Mesodermal cell (in vitro differentiated cells): ENCODE measurements around the gene RNF150.
"Not testable (repeated sequence)": the region's sequence is repeated elsewhere in the genome, so short reads cannot be mapped to it uniquely, and the experiment has no call there.

Experiments used
- H3K27ac ChIP-seq: 2 replicates; pipeline ENCODE4 v1.7.0; 2013; ENCODE audit warnings: mild to moderate bottlenecking, low read depth, low read length, moderate library complexity; ENCODE audit not compliant: severe bottlenecking
- H3K36me3 ChIP-seq: 2 replicates; pipeline ENCODE4 v1.7.1; 2013; ENCODE audit warnings: mild to moderate bottlenecking, low read length, moderate library complexity; ENCODE audit not compliant: control insufficient read depth, insufficient read depth
- H3K4me1 ChIP-seq: one replicate; pipeline ENCODE4 v1.7.1; 2013; ENCODE audit warnings: mild to moderate bottlenecking, low read length; ENCODE audit not compliant: insufficient read depth, control insufficient read depth, poor library complexity, severe bottlenecking
- H3K4me3 ChIP-seq: 2 replicates; pipeline ENCODE4 v1.7.0; 2013; ENCODE audit warnings: low read length, control low read depth, mild to moderate bottlenecking; ENCODE audit not compliant: insufficient read depth, poor library complexity, severe bottlenecking; ENCODE audit errors: extremely low read depth
- H3K9me3 ChIP-seq: 2 replicates; pipeline ENCODE4 v1.7.1; 2013; ENCODE audit warnings: mild to moderate bottlenecking, low read length, moderate library complexity; ENCODE audit not compliant: control insufficient read depth
- WGBS, 2 experiments: methylation state at CpG; one replicate each; pipeline ENCODE4 v1.1.5; 2013; ENCODE audit warnings: missing lambda C conversion rate in 2 of 2; ENCODE audit not compliant: insufficient coverage in 2 of 2; 5-methylcytosine and 5-hydroxymethylcytosine counted together

Gene RNF150

DNA sequence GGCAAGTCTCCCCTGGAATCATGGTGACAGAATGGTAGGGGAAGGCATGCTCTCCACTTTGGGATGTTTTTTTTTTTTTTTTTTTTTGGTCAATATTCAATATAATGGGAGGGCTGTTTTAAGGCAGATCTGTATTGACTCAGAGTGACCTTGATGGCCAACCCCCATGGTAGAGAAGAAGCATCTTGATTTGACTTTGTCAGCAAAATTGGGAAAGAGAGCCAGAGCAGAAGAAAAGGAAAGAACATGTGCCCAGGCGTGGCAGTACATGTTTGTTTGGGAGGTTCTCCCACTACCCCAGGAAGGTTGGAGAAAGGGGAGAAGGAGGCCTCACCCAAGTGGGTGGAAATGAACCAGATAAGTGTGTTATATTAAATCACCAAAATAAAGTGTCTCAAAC lies 314.8 kb downstream of the RNF150 start:
- Histone ChIP-seq H3K4me3 (no peak overlapping the region), H3K36me3 (no peaks in the 10 kb centered on the region), H3K4me1 (no peaks in the 10 kb centered on the region), H3K27ac (no peak overlapping the region), H3K9me3 (no peaks in the 10 kb centered on the region)
- WGBS, 2 experiments, result 83% methylated on average over 1 of the region's 1 CpG; no CpG with 5 or more reads in 1 of the 2 experiments

DNA sequence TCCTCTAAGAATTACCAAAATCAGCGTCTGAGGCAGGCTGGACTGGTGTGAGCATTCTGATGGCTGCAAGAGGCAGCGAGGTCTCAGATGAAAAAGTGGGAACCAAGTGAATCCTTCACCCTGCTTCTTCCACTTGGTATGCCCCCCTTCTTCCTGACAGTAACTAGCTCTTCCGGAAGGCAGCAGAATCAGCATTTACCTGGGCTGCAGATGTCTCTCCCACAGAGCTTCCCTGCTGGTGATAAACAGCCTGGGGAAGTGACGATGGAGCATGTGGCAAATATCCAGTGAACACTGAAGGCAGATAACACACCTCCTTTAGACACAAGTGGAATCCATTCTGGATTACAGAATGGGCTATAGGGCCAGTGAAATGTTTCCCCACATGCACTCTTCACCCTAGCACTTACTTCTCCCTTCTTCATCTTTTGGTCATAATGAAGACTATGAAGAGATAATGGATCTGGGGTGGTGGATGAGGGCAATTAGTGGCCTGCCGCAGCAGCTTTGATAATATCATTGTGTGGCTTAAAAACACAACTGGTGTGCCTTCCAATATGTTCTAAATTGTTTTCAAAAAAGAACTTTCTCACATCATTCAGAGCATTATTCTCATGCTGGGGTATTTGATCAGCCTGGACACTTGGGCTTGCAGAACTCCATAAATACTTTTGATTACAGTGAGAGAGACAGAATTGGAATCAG lies 316.3 kb downstream of the RNF150 start:
- no peaks in the 10 kb centered on the region for H3K9me3 ChIP-seq
- no peaks in the 10 kb centered on the region for H3K36me3 ChIP-seq
- H3K4me3 ChIP-seq, result no peak overlapping the region
- no peak overlapping the region for H3K27ac ChIP-seq
- no peaks in the 10 kb centered on the region for H3K4me1 ChIP-seq
- 72 to 94% methylated on average over 3 of the region's 5 CpGs for WGBS, 2 experiments

DNA sequence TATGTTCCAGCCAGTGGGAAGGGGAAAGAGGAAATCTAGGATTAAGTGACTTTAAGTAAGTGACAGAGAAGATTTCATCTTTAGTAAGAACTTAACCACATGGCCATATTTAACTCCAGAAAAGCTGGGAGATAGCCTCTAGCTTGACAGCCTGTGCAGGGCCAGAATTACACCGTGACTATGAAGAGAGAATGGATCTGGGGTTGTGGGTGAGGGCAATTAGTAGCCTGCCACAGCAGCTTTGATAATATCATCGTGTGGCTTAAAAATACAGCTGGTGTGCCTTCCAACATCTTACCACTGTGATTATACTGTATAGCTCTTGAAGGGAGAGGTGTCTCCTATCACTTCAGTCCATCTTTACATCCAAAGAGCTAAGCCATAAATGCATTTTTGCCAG lies 319.5 kb downstream of the RNF150 start:
- Histone ChIP-seq H3K4me1 (no peaks in the 10 kb centered on the region), H3K27ac (no peak overlapping the region), H3K4me3 (no peak overlapping the region), H3K9me3 (no peaks in the 10 kb centered on the region), H3K36me3 (no peaks in the 10 kb centered on the region)
- WGBS, 2 experiments, result 89% methylated on average over 1 of the region's 2 CpGs; no CpG with 5 or more reads in 1 of the 2 experiments

DNA sequence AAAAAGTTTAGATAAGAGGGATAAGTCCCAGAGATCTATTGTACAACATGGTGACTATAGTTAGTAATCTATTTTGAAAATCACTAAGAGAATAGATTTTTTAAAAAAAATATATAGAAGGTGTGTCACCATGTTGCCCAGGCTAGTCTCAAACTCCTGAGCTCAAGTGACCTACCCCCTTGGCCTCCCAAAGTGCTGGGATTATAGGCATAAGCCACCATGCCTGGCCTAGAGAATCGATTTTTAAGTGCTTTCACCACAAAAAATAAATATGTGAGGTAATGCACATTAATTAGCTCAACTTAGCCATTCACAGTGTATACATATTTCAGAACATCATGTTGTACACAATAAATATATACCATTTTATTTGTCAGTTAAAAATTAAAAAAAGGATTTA lies 320.4 kb downstream of the RNF150 start:
- Histone ChIP-seq H3K4me1 (no peaks in the 10 kb centered on the region), H3K4me3 (no peak overlapping the region), H3K27ac (no peak overlapping the region), H3K9me3 (no peaks in the 10 kb centered on the region), H3K36me3 (no peaks in the 10 kb centered on the region)
- no CpG with 5 or more reads among the region's 1 CpG for WGBS, 2 experiments

DNA sequence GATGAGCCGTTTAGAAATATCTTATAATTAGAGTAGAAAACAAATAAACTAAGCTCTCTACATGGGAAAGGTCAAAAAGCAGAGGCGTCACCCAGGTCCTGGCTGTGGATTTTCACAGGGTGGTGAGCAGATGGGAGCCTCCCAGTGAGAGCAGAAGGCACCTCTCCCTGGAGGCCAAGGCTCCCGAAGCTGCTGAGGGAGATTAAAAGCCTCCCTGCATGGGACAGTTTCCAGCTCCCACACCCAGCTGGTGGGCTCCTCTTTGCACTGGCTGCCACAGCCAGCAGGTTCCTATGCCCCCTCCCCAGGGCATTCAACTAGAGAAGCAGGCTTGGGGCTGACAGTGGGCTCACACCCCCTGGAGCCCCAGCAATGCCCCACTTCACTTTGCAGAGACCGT lies 321.8 kb downstream of the RNF150 start:
- 66 to 89% methylated on average over 2 to 3 of the region's 4 CpGs for WGBS, 2 experiments
- H3K4me1 ChIP-seq, result peaks cover 5% of the 10 kb centered on the region
- H3K36me3 ChIP-seq, result no peaks in the 10 kb centered on the region
- H3K27ac ChIP-seq, result no peak overlapping the region
- H3K4me3 ChIP-seq, result no peak overlapping the region
- H3K9me3 ChIP-seq, result no peaks in the 10 kb centered on the region

DNA sequence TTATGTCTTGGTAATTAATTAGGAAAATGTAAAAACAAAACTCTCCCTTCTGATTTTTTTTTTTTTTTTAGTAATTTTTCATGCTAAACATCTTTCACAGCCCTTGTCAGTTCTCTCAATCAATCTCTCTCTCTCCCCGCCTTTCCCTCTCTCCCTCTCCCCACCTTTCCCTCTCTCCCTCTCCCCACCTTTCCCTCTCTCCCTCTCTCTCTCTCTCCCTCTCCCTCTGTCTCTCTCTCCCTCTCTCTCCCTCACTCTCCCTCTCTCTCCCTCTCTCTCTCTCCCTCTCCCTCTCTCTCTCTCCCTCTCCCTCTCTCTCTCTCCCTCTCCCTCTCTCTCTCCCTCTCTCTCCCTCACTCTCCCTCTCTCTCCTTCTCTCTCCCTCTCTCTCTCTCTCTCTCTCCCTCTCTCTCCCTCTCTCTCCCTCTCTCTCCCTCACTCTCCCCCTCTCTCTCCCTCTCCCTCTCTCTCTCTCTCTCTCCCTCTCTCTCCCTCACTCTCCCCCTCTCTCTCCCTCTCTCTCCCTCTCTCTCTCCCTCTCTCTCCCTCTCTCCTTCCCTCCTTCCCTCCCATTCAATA lies 322.6 kb downstream of the RNF150 start:
- not testable (repeated sequence) for H3K4me3 ChIP-seq, H3K27ac ChIP-seq, H3K4me1 ChIP-seq, H3K9me3 ChIP-seq, H3K36me3 ChIP-seq
- whole genome bisulfite sequencing, 2 experiments, result 88 to 100% methylated on average over 1 of the region's 1 CpG
